Measurements from ENCODE around the gene ZNF500. TPM values are rescaled to one million over a fixed set of nuclear protein-coding genes. Genes with fewer than 3 reads are reported as not detected.

Gene ZNF500
- total RNA-seq, 1 experiment from 2014 or later: 20.1 TPM

GRCh38 chr16:4800290-4801041 is 33.5 kb upstream of the ZNF500 start:
- TF ChIP-seq ELF1 (IDR thresholded peaks at IDR 0.05; ENCODE audit: borderline replicate concordance, low read depth): no peak
- H3K4me1 ChIP-seq (ENCODE audit: control insufficient read depth in 1 of 2, insufficient read depth in 2 of 2, low read length in 2 of 2): peaks cover 14 to 20% of the 10 kb centered on the region in 2 experiments
- no TSS peak for BruUV-seq (replicated peaks)
- intact Hi-C loops (cut with micrococcal nuclease): no loop called here
- H4K20me1 ChIP-seq (ENCODE audit: insufficient read depth): no peaks in the 10 kb centered on the region
- POLR2A ChIA-PET: no interaction called here
- no peak overlapping the region for H3K4me3 ChIP-seq (replicated peaks in 1 of 2; ENCODE audit: low read depth in 1 of 2, low read length in 2 of 2)
- no peaks in the 10 kb centered on the region for H3K9me2 ChIP-seq (ENCODE audit: insufficient read depth)
- no peak overlapping the region for H3K4me2 ChIP-seq (ENCODE audit: low read length)
- no peaks in the 10 kb centered on the region for H3K9me3 ChIP-seq (ENCODE audit: control insufficient read depth in 1 of 2, insufficient read depth in 1 of 2, low read depth in 1 of 2, low read length in 2 of 2)
- RAD21 ChIA-PET (ENCODE audit: low non-redundant PET in 1 of 2, low total read pairs in 2 of 2, uncharacterized antibody in 2 of 2, unreplicated experiment in 2 of 2): no interaction called here
- H3K9ac ChIP-seq (ENCODE audit: low read length): no peak overlapping the region
- DNase-seq (ENCODE audit: low read depth, low spot score) (no peak), ATAC-seq (no peak)
- H3K79me2 ChIP-seq (ENCODE audit: insufficient read depth, low read length): no peaks in the 10 kb centered on the region
- CTCF ChIA-PET: no interaction called here
- H3K27ac ChIP-seq (ENCODE audit: low read depth, low read length): peak overlapping the region; percentile 89; the same call in 1 of the 2 replicates
- H3K36me3 ChIP-seq (ENCODE audit: control insufficient read depth in 1 of 2, insufficient read depth in 2 of 2, low read length in 2 of 2): peaks cover 3 to 6% of the 10 kb centered on the region in 2 experiments; a peak in 2 of 4 replicates
- no peaks in the 10 kb centered on the region for H3K27me3 ChIP-seq (ENCODE audit: insufficient read depth, low read length)
- H2AFZ ChIP-seq (ENCODE audit: low read depth, low read length, poor library complexity, severe bottlenecking): no peak overlapping the region

- H3K36me3 ChIP-seq (ENCODE audit: control insufficient read depth in 1 of 2, insufficient read depth in 2 of 2, low read length in 2 of 2): no peaks in the 10 kb centered on the region
- ATAC-seq: no peak
- no peaks in the 10 kb centered on the region for H3K9me2 ChIP-seq (ENCODE audit: insufficient read depth)
- H3K4me1 ChIP-seq (ENCODE audit: control insufficient read depth in 1 of 2, insufficient read depth in 2 of 2, low read length in 2 of 2): peaks cover 15 to 20% of the 10 kb centered on the region in 2 experiments
- no peak overlapping the region for H2AFZ ChIP-seq (ENCODE audit: low read depth, low read length, poor library complexity, severe bottlenecking)
- no peak overlapping the region for H3K9ac ChIP-seq (ENCODE audit: low read length)
- H3K4me2 ChIP-seq (ENCODE audit: low read length): no peak overlapping the region
- no peak overlapping the region for H3K27ac ChIP-seq (ENCODE audit: low read depth, low read length)
- ChIA-PET POLR2A (no interaction called here), CTCF (no interaction called here), RAD21 (ENCODE audit: low non-redundant PET in 1 of 2, low total read pairs in 2 of 2, uncharacterized antibody in 2 of 2, unreplicated experiment in 2 of 2) (no interaction called here)
- no peaks in the 10 kb centered on the region for H3K27me3 ChIP-seq (ENCODE audit: insufficient read depth, low read length)
- DNase-seq (ENCODE audit: low read depth, low spot score): no peak
- H3K79me2 ChIP-seq (ENCODE audit: insufficient read depth, low read length): no peaks in the 10 kb centered on the region
- H3K9me3 ChIP-seq (ENCODE audit: control insufficient read depth in 1 of 2, insufficient read depth in 1 of 2, low read depth in 1 of 2, low read length in 2 of 2): no peaks in the 10 kb centered on the region
- H4K20me1 ChIP-seq (ENCODE audit: insufficient read depth): no peaks in the 10 kb centered on the region
- no TSS peak for BruUV-seq (replicated peaks)
- intact Hi-C loops (cut with micrococcal nuclease): no loop called here
- no peak overlapping the region for H3K4me3 ChIP-seq (replicated peaks in 1 of 2; ENCODE audit: low read depth in 1 of 2, low read length in 2 of 2)
- TF ChIP-seq FOSL1 (IDR thresholded peaks at IDR 0.05; ENCODE audit: low read depth) (no peak), MAX (IDR thresholded peaks at IDR 0.05) (no peak), ZNF274 (IDR thresholded peaks at IDR 0.05; ENCODE audit: low read depth, low read length) (no peak), SRF (IDR thresholded peaks at IDR 0.05; ENCODE audit: low read depth) (no peak), RAD21 (IDR thresholded peaks at IDR 0.05; ENCODE audit: low read depth) (no peak), SIN3A (IDR thresholded peaks at IDR 0.05; ENCODE audit: low read depth) (no peak), YY1 (IDR thresholded peaks at IDR 0.05; ENCODE audit: extremely low read depth, insufficient replicate concordance, low read depth, low read length) (no peak), SP1 (IDR thresholded peaks at IDR 0.05; ENCODE audit: low read depth) (no peak), CTCF (IDR thresholded peaks at IDR 0.05 in 2 of 3, conservative IDR thresholded peaks at IDR 0.05 in 1 of 3; ENCODE audit: borderline replicate concordance in 1 of 3, insufficient read depth in 1 of 3, low read depth in 2 of 3, low read length in 2 of 3) (no peak), TCF7L2 (IDR thresholded peaks at IDR 0.05; ENCODE audit: borderline replicate concordance, extremely low read depth, insufficient read depth, insufficient read length) (no peak), EGR1 (IDR thresholded peaks at IDR 0.05; ENCODE audit: low read depth) (no peak), ZBTB33 (IDR thresholded peaks at IDR 0.05; ENCODE audit: extremely low read depth, insufficient replicate concordance, low read length) (no peak), CBX3 (IDR thresholded peaks at IDR 0.05; ENCODE audit: low read depth) (no peak), POLR2A (IDR thresholded peaks at IDR 0.05; ENCODE audit: borderline replicate concordance, extremely low read depth, insufficient read depth, insufficient read length) (no peak), ZFX (IDR thresholded peaks at IDR 0.05) (no peak), JUND (IDR thresholded peaks at IDR 0.05) (no peak)
Observed at GRCh38 chr16:4799171-4799855, 32.4 kb upstream of the ZNF500 start.
